ENCODE results near the gene SMKR1.

GRCh38 chr7:129470411-129470810 lies 31.9 kb upstream of the SMKR1 start:
- TF ChIP-seq RAD21 (IDR thresholded peaks at IDR 0.05; ENCODE audit: low read depth): no peak
- TF ChIP-seq POLR2AphosphoS5 (IDR thresholded peaks at IDR 0.05; ENCODE audit: low read depth, low read length): no peak
- no peak for TF ChIP-seq ZFX (IDR thresholded peaks at IDR 0.05)
- TF ChIP-seq, protein P1, sequence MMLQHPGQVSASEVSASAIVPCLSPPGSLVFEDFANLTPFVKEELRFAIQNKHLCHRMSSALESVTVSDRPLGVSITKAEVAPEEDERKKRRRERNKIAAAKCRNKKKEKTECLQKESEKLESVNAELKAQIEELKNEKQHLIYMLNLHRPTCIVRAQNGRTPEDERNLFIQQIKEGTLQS (IDR thresholded peaks at IDR 0.05): no peak

Measured in HCT116 (cell line).